HG02870 (cell line): ENCODE data around the gene SMARCA2.

Experiments used
- ATAC-seq: cut with Tn5 transposase; IDR thresholded peaks from one replicate; pipeline ENCODE4 v1.9.1; 2021; ENCODE audit warnings: mild to moderate bottlenecking, moderate library complexity; ENCODE audit not compliant: unreplicated experiment

The SMARCA2 gene

DNA sequence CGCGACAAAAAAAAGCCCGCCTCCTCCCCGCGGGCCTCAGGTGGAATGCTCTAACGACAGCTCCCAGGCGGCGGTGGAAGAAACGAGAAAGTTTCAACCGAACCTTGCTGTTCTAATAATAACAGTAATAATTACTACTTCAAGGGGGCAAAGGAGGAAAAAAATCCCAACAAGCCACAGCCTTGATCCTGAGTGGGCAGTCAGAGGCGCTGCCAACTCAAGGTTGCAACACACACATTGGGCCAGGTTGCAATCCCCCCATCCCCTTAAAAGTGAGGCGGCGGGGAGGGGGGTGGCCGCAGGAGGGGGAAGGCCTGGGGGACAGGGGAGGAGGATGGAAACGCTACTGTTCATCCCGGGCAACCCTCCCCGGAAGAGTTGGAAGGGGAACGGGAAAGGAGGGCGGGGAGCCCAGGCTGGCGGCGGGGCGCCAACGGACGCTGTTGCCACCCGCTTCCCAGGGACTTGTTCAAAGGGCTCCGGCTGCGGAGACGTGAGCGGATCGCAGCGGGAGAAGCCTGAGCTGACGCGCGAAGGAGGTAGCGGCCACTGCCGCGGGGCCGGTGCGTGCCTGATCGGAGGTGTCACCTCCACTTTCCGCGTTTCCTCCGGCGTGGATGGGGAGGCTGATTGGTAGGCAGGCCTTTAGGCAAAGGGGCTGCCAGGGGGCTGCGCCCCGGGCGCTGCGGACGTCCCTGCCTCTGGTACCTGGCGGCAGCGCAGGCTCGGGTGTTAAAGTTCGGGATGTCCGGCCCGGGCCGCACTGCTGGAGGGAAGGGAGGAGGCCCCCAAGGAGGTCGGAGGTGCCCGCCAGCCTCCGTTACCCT lies 647 bp downstream of the SMARCA2 start:
- ATAC-seq: no peak

DNA sequence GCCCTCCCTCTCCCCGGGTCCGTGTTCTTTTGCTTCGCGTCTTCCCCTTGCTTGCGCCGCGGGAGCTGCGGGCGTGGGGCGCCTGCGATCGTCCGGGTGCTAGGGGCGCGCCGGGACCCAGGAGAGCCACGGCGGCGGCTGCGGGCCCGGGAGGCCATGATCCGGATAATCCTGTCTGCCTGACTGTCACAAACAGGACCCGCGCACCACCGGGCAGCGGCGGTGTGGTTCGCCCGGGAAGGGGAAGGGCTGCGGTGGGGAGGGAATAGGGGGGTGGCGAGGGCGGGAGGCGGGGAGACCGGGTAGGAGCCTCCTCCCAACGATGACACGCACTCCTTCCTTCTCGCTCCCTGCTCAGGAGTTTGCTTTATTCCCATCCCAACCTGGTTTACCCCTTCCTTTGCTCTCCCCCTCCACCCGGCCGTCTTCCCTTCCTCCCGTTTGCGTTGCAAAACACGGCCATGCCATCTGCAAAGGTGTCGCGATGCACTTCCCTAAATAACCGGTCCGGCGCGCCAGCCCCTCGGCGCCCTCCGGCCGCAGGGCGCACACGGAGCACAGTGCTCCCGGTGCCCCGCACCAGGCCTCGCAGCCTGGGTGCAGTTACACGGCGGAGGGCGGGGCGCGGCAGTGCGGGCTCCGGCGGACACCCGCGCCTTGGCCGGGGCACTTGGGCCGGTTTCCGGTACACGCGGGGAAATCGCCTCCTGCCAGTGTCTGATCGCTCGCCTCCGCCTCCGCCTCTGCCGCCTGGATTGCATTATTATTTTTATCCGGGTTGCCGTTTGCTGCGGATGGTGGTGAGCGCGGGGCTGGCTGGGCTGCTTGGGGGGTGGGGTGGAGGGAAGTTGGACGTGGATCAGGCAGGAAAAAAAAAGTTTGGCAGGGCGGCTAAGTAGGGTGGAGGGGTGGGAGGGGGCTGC lies 1.5 kb downstream of the SMARCA2 start:
- ATAC-seq: no peak

DNA sequence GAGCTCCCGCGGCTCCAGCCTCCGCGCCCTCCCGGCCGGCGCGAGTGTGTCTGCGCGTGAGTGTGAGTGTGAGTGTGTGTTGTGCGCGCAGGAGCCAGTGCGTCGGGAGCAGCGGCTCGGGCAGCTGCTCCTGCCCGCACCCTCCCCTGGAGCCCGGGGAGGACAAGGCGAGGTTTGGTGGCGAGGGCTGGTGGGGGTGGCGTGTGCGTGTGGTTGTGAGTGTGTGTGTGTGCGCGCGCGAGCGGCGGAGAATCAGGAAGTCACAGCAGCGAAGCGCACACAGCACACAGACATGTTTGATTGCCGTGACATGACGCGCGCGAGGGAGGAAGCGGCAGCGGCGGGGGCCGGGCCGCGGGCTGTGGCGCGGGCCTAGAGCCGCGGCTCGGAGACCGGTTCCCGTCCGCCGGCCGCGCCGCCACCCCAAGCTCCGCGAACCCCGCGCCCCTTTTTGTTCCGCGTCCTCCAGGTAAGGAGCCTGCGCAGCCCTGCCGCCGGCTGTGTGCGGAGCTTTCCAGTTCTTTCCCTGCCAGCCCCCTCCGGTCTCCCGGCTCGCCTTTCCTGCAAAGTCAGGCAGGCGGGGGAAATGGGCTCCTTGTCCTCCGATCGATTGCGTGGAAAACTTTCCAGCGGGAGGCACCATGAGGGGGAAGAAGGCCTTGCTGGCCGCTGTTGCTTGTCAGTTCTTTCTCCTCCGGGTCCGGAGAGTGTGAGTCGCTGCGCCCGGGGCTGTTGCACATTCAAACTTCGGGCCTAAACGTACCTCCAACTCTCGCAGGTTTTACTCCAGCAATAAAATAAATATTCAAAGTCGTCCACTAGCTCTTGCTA lies 2.4 kb downstream of the SMARCA2 start:
- ATAC-seq: peak; percentile 23

DNA sequence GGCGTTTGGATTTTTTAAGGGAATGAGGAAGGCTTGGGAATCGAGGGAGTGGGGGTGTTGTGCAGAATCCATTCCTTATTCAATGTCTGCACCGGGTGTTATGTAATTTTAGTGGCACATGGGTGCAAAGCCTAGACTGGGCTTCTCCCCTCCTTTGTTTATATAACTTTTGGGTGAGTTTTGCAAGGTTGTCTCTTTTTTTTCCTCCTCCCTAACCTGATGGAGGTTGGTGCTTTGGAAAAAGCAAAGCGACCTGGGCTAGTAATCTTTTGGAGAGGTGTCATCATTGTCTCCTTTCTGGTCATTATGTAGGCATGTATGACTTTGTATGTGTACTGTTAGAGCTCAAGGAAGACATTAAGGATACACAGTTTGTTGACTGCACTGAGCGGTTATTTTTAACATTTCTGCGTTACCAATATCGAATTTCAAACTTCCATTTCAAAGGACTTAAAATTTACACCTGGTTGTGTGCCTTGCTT lies 3.1 kb downstream of the SMARCA2 start:
- no peak for ATAC-seq

- ATAC-seq: no peak
Observed at GRCh38 chr9:2018764-2019558, 3.8 kb downstream of the SMARCA2 start.

GRCh38 chr9:2019723-2020122 lies 4.6 kb downstream of the SMARCA2 start:
- ATAC-seq: no peak

DNA sequence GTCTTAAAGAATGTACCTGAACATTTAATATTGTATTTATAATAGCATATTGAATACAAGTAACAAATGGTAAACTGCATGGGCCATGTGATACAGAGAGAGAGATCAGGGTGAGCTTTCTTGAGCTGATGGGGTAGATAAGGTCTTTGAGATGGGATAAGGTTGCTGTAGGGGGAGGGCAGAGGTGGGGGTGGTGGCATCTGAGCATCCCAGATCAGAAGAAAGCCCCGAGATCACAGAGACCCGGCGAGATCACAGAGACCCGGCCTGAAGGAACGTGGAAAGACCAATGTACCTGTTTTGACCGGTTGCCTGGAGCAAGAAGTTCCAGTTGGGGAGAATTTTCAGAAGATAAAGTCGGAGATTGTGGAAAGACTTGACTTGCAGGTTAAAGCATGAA lies 6.6 kb downstream of the SMARCA2 start:
- no peak for ATAC-seq

GRCh38 chr9:2022560-2022959 lies 7.4 kb downstream of the SMARCA2 start:
- no peak for ATAC-seq

GRCh38 chr9:2023042-2023441 lies 7.9 kb downstream of the SMARCA2 start:
- ATAC-seq: no peak

GRCh38 chr9:2023532-2023931 lies 8.4 kb downstream of the SMARCA2 start:
- peak; percentile 34 for ATAC-seq

GRCh38 chr9:2024888-2025782 lies 10.0 kb downstream of the SMARCA2 start:
- ATAC-seq: no peak

DNA sequence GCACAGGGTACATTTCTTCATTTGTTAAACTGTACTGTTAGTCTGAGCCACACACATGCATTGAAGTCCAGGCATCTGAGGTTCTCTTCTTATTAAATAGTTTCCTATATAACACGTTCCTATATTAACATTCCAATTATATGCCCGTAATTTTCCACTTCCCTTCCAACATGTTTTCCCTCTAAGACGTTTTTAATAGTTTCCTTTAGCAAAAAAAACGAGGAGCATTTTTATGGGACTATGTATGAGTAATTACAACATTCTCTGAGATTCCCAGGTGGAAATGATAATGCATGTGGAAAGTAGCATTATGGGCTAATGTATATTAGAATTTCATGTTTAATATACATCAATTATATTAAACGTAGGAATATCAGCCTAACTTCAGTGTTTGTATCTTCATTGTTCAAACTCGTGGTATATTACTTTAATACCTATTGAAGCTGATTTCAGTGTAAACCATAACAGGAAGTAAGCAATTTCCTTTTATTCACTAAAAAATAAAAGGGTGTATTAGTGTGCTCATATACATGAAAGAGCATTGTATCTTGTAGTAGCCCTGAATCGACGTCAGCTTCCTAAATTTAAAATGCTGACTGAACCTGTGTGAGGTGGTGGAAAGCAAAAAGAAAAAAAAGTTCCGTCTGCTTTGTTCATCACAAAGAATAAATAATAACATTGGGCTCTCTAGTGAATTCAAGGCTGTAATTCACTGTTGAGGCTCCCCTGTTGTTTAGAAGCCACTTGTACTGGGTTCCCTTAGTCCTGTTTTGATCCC lies 11.3 kb downstream of the SMARCA2 start:
- no peak for ATAC-seq

- no peak for ATAC-seq
Observed at GRCh38 chr9:2027543-2028160, 12.5 kb downstream of the SMARCA2 start.

- ATAC-seq: no peak
Observed at GRCh38 chr9:2028888-2029287, 13.7 kb downstream of the SMARCA2 start.

GRCh38 chr9:2029666-2030170 lies 14.6 kb downstream of the SMARCA2 start:
- no peak for ATAC-seq

DNA sequence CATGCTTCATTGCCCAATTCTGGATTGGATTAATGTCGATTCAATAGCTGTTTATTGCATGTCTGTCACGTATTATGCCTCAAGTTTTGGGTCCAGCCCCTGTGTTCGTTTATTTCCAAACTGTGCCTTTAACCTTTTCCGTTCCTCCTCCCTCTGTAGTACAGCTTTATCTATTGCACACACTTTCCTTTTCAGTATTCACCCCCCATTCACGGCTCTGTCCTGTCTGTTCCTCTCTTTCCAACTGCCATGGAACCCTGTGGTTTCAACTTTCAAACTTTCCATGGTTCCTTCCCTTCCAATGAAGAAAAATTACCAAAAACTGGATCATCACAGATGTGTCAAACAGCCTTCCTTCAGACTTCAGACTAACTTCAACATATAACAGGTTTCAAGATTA lies 17.1 kb downstream of the SMARCA2 start:
- no peak for ATAC-seq

- ATAC-seq: no peak
Observed at GRCh38 chr9:2036844-2037243, 21.7 kb downstream of the SMARCA2 start.
